Gastrocnemius medialis (tissue), 4 donors: ENCODE data around the gene FBXL12. TPM values are rescaled to one million over a fixed set of nuclear protein-coding genes. Genes with fewer than 3 reads are reported as not detected.

Experiments
- ATAC-seq, 2 donors: fragments of 150-250 bp; one replicate each; pipeline ENCODE4 v1.9.1; 2016
- DNase-seq, 2 donors: peaks; one replicate each; pipeline ENCODE4 v3.0.0-alpha.2; 2019
- H3K27ac ChIP-seq, 4 donors: fragments of 200-600 bp; sonication (generic); 1 replicate in 1 of 4; 2 replicates in 3 of 4; pipeline ENCODE4 v1.5.1; 2016 to 2018; ENCODE audit warnings: mild to moderate bottlenecking in 2 of 4, moderate library complexity in 1 of 4
- H3K27me3 ChIP-seq, 3 donors: fragments of 200-600 bp; sonication (generic) in 2 of 3; 1 replicate in 1 of 3; 2 replicates in 2 of 3; pipeline versions ENCODE4 v1.5.1 to v1.6.0; 2016 to 2019; ENCODE audit warnings: mild to moderate bottlenecking in 1 of 3, moderate library complexity in 1 of 3
- H3K36me3 ChIP-seq, 2 donors: fragments of 200-600 bp; sonication (generic) in 1 of 2; one replicate each; pipeline ENCODE4 v1.5.1; 2017 to 2018
- H3K4me1 ChIP-seq, 2 donors: fragments of 200-600 bp; sonication (generic) in 1 of 2; one replicate each; pipeline ENCODE4 v1.5.1; 2016 to 2017; ENCODE audit warnings: mild to moderate bottlenecking in 2 of 2
- H3K4me3 ChIP-seq, 4 donors: fragments of 200-600 bp; sonication (generic) in 3 of 4; 1 replicate in 1 of 4; 2 replicates in 3 of 4; pipeline ENCODE4 v1.5.1; 2016 to 2019; ENCODE audit warnings: mild to moderate bottlenecking in 2 of 4
- H3K9me3 ChIP-seq, 3 donors: fragments of 200-600 bp; sonication (generic) in 2 of 3; 1 replicate in 1 of 3; 2 replicates in 2 of 3; pipeline ENCODE4 v1.5.1; 2016 to 2019
- POLR2A ChIP-seq, 2 donors: fragments of 450-650 bp; IDR thresholded peaks; one replicate each; pipeline ENCODE4 v1.6.1; 2017; ENCODE audit warnings: antibody characterized with exemption in 2 of 2, mild to moderate bottlenecking in 2 of 2, moderate library complexity in 2 of 2
- in situ Hi-C, 4 donors: fragments of 200-750 bp; cut with MboI; loops; one replicate each; pipeline versions ENCODE4 v1.15.0 to v1.8.0; 2017; ENCODE audit warnings: low sequenced_read_pairs in 4 of 4
- intact Hi-C: fragments of 100-400 bp; cut with DNase I; formaldehyde crosslinking; loops from one replicate; pipeline ENCODE4 v1.15.1; 2023; ENCODE audit warnings: low total_unique reads
- total RNA-seq, 4 donors: library from RNA; depleted of rRNA; stranded (reverse); fragments of >200 nt; gene quantifications; one replicate each; pipeline versions ENCODE4 v1.1.0 to v1.2.3, GENCODE V29; 2016
- TF ChIP-seq, protein P1 (sequence below), 5 experiments: fragments of 450-650 bp in 3 of 5; fragments of 200-600 bp in 2 of 5; sonication (generic) in 2 of 5; IDR thresholded peaks in 4 of 5; conservative IDR thresholded peaks in 1 of 5; 1 replicate in 4 of 5; 2 replicates in 1 of 5; pipeline ENCODE4 v1.5.1; 2016 to 2019; ENCODE audit warnings: antibody characterized with exemption in 5 of 5, mild to moderate bottlenecking in 3 of 5, moderate library complexity in 3 of 5

FBXL12 gene
- total RNA-seq, 4 donors from 2014 or later, result 7.6 to 28.4 (median 15.1) TPM

GRCh38 chr19:9861503-9861902, 42.6 kb upstream of the FBXL12 start:
- H3K4me3 ChIP-seq, result no peak overlapping the region
- TF ChIP-seq POLR2A (IDR thresholded peaks at IDR 0.05), result no peak
- TF ChIP-seq, protein P1, sequence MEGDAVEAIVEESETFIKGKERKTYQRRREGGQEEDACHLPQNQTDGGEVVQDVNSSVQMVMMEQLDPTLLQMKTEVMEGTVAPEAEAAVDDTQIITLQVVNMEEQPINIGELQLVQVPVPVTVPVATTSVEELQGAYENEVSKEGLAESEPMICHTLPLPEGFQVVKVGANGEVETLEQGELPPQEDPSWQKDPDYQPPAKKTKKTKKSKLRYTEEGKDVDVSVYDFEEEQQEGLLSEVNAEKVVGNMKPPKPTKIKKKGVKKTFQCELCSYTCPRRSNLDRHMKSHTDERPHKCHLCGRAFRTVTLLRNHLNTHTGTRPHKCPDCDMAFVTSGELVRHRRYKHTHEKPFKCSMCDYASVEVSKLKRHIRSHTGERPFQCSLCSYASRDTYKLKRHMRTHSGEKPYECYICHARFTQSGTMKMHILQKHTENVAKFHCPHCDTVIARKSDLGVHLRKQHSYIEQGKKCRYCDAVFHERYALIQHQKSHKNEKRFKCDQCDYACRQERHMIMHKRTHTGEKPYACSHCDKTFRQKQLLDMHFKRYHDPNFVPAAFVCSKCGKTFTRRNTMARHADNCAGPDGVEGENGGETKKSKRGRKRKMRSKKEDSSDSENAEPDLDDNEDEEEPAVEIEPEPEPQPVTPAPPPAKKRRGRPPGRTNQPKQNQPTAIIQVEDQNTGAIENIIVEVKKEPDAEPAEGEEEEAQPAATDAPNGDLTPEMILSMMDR (IDR thresholded peaks at IDR 0.05 in 4 of 5, conservative IDR thresholded peaks at IDR 0.05 in 1 of 5), result no peak
- H3K4me1 ChIP-seq, result no peaks in the 10 kb centered on the region
- in situ Hi-C loops (no loop called here), intact Hi-C loops (no loop called here)
- DNase-seq, result no peak
- H3K27ac ChIP-seq, result no peak overlapping the region
- H3K9me3 ChIP-seq, result no peaks in the 10 kb centered on the region
- H3K36me3 ChIP-seq, result no peaks in the 10 kb centered on the region
- H3K27me3 ChIP-seq, result no peaks in the 10 kb centered on the region
- ATAC-seq, result no peak

DNA sequence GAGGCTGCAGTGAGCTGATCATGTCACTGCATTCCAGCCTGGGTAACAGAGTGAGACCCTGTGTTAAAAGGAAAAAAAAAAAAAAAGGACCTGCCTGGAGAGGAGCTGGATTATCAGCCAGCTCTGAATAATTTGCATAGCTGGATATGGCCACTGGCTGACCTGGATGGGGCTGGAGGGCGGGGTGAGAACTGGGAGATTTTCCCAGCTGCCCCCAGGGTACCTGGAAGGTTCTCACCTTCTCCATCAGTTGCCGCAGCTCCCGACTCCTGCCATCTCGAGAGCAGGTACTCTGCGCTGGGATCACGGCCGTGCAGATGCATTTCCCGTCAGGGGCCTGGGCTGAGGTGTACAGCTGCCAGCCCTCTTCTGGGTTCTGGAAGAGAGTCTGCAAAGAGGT, 41.5 kb upstream of the FBXL12 start:
- no peaks in the 10 kb centered on the region for H3K4me1 ChIP-seq
- H3K27me3 ChIP-seq, result no peaks in the 10 kb centered on the region
- no peaks in the 10 kb centered on the region for H3K9me3 ChIP-seq
- ATAC-seq (no peak), DNase-seq (no peak)
- H3K27ac ChIP-seq, result no peak overlapping the region
- intact Hi-C loops, result no loop called here
- in situ Hi-C loops, result no loop called here
- TF ChIP-seq POLR2A (IDR thresholded peaks at IDR 0.05), result no peak
- TF ChIP-seq, protein P1 (IDR thresholded peaks at IDR 0.05 in 4 of 5, conservative IDR thresholded peaks at IDR 0.05 in 1 of 5), result no peak
- no peaks in the 10 kb centered on the region for H3K36me3 ChIP-seq
- H3K4me3 ChIP-seq, result no peak overlapping the region

GRCh38 chr19:9858766-9859165, 39.9 kb upstream of the FBXL12 start:
- Histone ChIP-seq H3K27me3 (no peaks in the 10 kb centered on the region), H3K36me3 (no peaks in the 10 kb centered on the region), H3K4me3 (no peak overlapping the region), H3K9me3 (no peaks in the 10 kb centered on the region), H3K4me1 (no peaks in the 10 kb centered on the region), H3K27ac (no peak overlapping the region)
- DNase-seq (no peak), ATAC-seq (no peak)
- intact Hi-C loops, result no loop called here
- no peak for TF ChIP-seq POLR2A (IDR thresholded peaks at IDR 0.05)
- TF ChIP-seq, protein P1 (IDR thresholded peaks at IDR 0.05 in 4 of 5, conservative IDR thresholded peaks at IDR 0.05 in 1 of 5), result no peak
- in situ Hi-C loops, result no loop called here

DNA sequence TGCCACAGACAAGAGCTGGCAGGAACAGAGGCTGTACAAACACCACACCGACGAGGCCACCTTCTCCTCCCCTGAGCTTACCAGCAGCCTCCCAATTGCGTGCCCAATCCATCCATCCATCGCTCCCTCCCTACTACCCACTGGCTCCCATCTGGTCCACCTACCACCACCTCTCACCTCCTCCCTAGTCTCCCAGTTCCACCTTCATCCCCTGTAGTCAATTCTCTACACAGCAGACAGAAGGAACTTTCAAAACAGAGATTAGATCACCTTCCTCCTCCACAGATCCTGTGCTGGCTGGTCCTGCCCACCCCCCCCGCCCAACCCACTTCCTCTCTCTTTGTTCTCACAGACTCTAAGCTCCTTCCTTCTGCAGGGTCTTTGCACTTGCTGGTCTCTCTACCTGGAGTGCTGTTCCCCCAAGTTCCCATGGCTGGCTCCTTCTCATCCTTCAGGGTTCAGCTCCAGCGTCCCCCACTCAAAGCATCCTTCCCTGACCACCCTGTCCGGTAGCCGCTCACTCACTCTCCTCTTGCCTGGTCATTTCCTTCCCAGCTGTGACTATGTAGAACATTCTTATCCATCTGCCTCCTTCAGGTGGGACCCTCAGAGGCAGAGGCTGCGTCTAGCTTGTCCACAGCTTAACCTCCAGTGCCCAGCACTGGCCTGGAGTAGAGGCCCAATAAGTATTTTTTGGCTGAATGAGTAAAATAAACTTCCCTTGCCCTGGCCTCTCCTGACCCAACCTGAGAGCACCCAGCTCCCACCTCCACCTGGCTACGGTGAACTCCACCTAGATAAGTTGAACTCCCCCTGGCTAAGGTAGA, 39.3 kb upstream of the FBXL12 start:
- no peak for DNase-seq
- H3K36me3 ChIP-seq, result no peaks in the 10 kb centered on the region
- H3K27ac ChIP-seq, result no peak overlapping the region
- H3K27me3 ChIP-seq, result no peaks in the 10 kb centered on the region
- intact Hi-C loops (no loop called here), in situ Hi-C loops (no loop called here)
- no peaks in the 10 kb centered on the region for H3K4me1 ChIP-seq
- no peak for TF ChIP-seq POLR2A (IDR thresholded peaks at IDR 0.05)
- TF ChIP-seq, protein P1 (IDR thresholded peaks at IDR 0.05 in 4 of 5, conservative IDR thresholded peaks at IDR 0.05 in 1 of 5), result no peak
- H3K4me3 ChIP-seq, result no peak overlapping the region
- H3K9me3 ChIP-seq, result no peaks in the 10 kb centered on the region
- no peak for ATAC-seq
